Activated CD4-positive, alpha-beta T cell treated with anti-CD3 and anti-CD28 coated beads, Interleukin-10, Interleukin-2, amounts not matched to agents 100 ng/mL and 50 ng/mL, durations not matched to agents 16 hours and 8 hours (primary cell): ENCODE measurements around the gene VTI1A.
"Not testable (repeated sequence)": the region's sequence is repeated elsewhere in the genome, so short reads cannot be mapped to it uniquely, and the experiment has no call there.

ENCODE experiments used
- DNase-seq: peaks from one replicate; pipeline ENCODE4 v3.0.0-alpha.2; 2020

The VTI1A gene

GRCh38 chr10:112842832-112843360 is 395.9 kb downstream of the VTI1A start:
- DNase-seq = no peak

- no peak for DNase-seq
Measured at GRCh38 chr10:112843623-112844022, 396.6 kb downstream of the VTI1A start.

GRCh38 chr10:112844681-112845544 is 397.9 kb downstream of the VTI1A start:
- DNase-seq = no peak

GRCh38 chr10:112847778-112848177 is 400.8 kb downstream of the VTI1A start:
- DNase-seq = no peak

- DNase-seq = no peak
Measured at GRCh38 chr10:112848228-112848627, 401.2 kb downstream of the VTI1A start.

GRCh38 chr10:112848868-112849430 is 401.9 kb downstream of the VTI1A start:
- DNase-seq = no peak

GRCh38 chr10:112849546-112849945 is 402.5 kb downstream of the VTI1A start:
- DNase-seq = no peak

- no peak for DNase-seq
Measured at GRCh38 chr10:112851181-112851580, 404.2 kb downstream of the VTI1A start.

- DNase-seq = no peak
Measured at GRCh38 chr10:112851588-112852211, 404.7 kb downstream of the VTI1A start.

GRCh38 chr10:112852306-112852705 is 405.3 kb downstream of the VTI1A start:
- no peak for DNase-seq

- DNase-seq = no peak
Measured at GRCh38 chr10:112855134-112855533, 408.1 kb downstream of the VTI1A start.

- no peak for DNase-seq
Measured at GRCh38 chr10:112857493-112857892, 410.5 kb downstream of the VTI1A start.

GRCh38 chr10:112858986-112859651 is 412.1 kb downstream of the VTI1A start:
- DNase-seq = no peak

GRCh38 chr10:112859793-112860192 is 412.8 kb downstream of the VTI1A start:
- DNase-seq = no peak

GRCh38 chr10:112863461-112863860 is 416.4 kb downstream of the VTI1A start:
- not testable (repeated sequence) for DNase-seq
